ENCODE measurements around the gene IQUB. TPM values are rescaled to one million over a fixed set of nuclear protein-coding genes. Genes with fewer than 3 reads are reported as not detected.
"Not testable (repeated sequence)": the region's sequence is repeated elsewhere in the genome, so short reads cannot be mapped to it uniquely, and the experiment has no call there.

IQUB gene
- total and polyA plus RNA-seq, 8 donors, result 0.15 to 0.81 (median 0.52) TPM

GRCh38 chr7:123410273-123410904, 124.0 kb downstream of the IQUB start:
- peak in 1 of 6 donors; percentile 18 for DNase-seq

GRCh38 chr7:123407951-123408350, 126.4 kb downstream of the IQUB start:
- H3K27me3 ChIP-seq; DNase-seq; H3K4me3 ChIP-seq; FAIRE-seq; H3K36me3 ChIP-seq; H3K4me1 ChIP-seq; H3K9me3 ChIP-seq; intact Hi-C loops (cut with DNase I); ATAC-seq; H3K27ac ChIP-seq: not testable (repeated sequence)
- WGBS, 2 donors, result 80 to 83% methylated on average over 4 of the region's 4 CpGs

More at GRCh38 chr7:123410273-123410904, 124.0 kb downstream of the IQUB start:
- FAIRE-seq (no peak), ATAC-seq (peak; percentile 64 to 88 (median 78))
- no peak overlapping the region for H3K4me3 ChIP-seq
- H3K36me3 ChIP-seq, result no peaks in the 10 kb centered on the region
- H3K4me1 ChIP-seq, result no peaks in the 10 kb centered on the region
- no peak for TF ChIP-seq CTCF (IDR thresholded peaks at IDR 0.05)
- H3K27ac ChIP-seq, result no peak overlapping the region
- H3K9me3 ChIP-seq, result no peaks in the 10 kb centered on the region
- no peaks in the 10 kb centered on the region for H3K27me3 ChIP-seq
- intact Hi-C loops (cut with DNase I), result no loop called here
- WGBS, 2 donors, result 35 to 49% methylated on average over 1 of the region's 1 CpG

Other genes with a start within 250 kb of the IQUB start
- gene NDUFA5, start 23.2 kb upstream of the IQUB start, total RNA-seq, result 10 to 100 TPM; 19.4 to 42.5 (median 31.6) TPM
- 10 to 100 TPM; 55.5 to 83.5 TPM for gene NDUFA5, start 23.2 kb upstream of the IQUB start, polyA plus RNA-seq
- gene ASB15, start 67.2 kb upstream of the IQUB start, total RNA-seq, result under 1 TPM in 1 of 6 donors, not detected in 5; 0.04 TPM
- not detected for gene ASB15, start 67.2 kb upstream of the IQUB start, polyA plus RNA-seq
- under 1 TPM in 1 of 6 donors, not detected in 5; 0.55 TPM for gene LMOD2, start 121.3 kb upstream of the IQUB start, total RNA-seq
- gene LMOD2, start 121.3 kb upstream of the IQUB start, polyA plus RNA-seq, result not detected
- 10 to 100 TPM; 13.2 to 27.3 (median 18.0) TPM for gene WASL, start 214.4 kb upstream of the IQUB start, total RNA-seq
- 10 to 100 TPM in 1 of 2 donors, 1 to 10 TPM in 1; 8.2 to 14.9 TPM for gene WASL, start 214.4 kb upstream of the IQUB start, polyA plus RNA-seq

Measured in pancreas (tissue), 10 donors.